Measurements from ENCODE around the gene PLA2G15.

PLA2G15 gene

DNA sequence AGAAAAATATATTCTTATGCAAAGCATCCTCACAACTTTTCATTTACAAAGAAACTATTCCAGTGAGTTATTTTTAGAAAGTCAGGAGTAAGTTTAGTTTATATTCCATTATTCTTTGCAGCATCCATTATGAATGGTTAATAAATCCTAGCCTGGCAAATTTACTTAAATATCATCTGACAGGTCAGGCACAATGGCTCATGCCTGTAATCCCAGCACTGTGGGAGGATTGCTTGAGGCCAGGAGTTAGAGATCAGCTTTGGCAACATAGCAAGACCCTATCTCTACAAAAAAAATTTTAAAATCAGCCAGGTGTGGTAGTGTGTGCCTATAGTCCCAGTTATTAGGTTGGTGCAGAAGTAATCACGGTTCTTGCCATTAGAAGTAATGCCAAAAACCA is 22.1 kb upstream of the PLA2G15 start:
- H3K27me3 ChIP-seq (ENCODE audit: control insufficient read depth in 1 of 2, insufficient read depth in 2 of 2, low read length in 2 of 2) = no peaks in the 10 kb centered on the region
- no peak overlapping the region for H3K4me3 ChIP-seq (ENCODE audit: low read length in 2 of 2)
- H3K9ac ChIP-seq (ENCODE audit: low read length in 2 of 2) = no peak overlapping the region
- peaks cover 13% of the 10 kb centered on the region for H3K4me1 ChIP-seq (ENCODE audit: control insufficient read depth, insufficient read depth, low read length)
- peaks cover 3 to 10% of the 10 kb centered on the region in 2 donors for H3K36me3 ChIP-seq (ENCODE audit: control insufficient read depth in 2 of 2, insufficient read depth in 2 of 2, low read length in 2 of 2)
- no peaks in the 10 kb centered on the region for H3K9me3 ChIP-seq (ENCODE audit: control insufficient read depth in 2 of 2, low read length in 2 of 2)
- no peak overlapping the region for H3K27ac ChIP-seq (ENCODE audit: low read length)

- peaks cover 17% of the 10 kb centered on the region for H3K4me1 ChIP-seq (ENCODE audit: control insufficient read depth, insufficient read depth, low read length)
- H3K9me3 ChIP-seq (ENCODE audit: control insufficient read depth in 2 of 2, low read length in 2 of 2) = no peaks in the 10 kb centered on the region
- H3K4me3 ChIP-seq (ENCODE audit: low read length in 2 of 2) = no peak overlapping the region
- no peak overlapping the region for H3K27ac ChIP-seq (ENCODE audit: low read length)
- H3K27me3 ChIP-seq (ENCODE audit: control insufficient read depth in 1 of 2, insufficient read depth in 2 of 2, low read length in 2 of 2) = no peaks in the 10 kb centered on the region
- no peak overlapping the region for H3K9ac ChIP-seq (ENCODE audit: low read length in 2 of 2)
- H3K36me3 ChIP-seq (ENCODE audit: control insufficient read depth in 2 of 2, insufficient read depth in 2 of 2, low read length in 2 of 2) = peaks cover 10% of the 10 kb centered on the region in 2 donors
Measured at GRCh38 chr16:68226116-68226515, 19.1 kb upstream of the PLA2G15 start.

GRCh38 chr16:68227183-68227793 is 17.9 kb upstream of the PLA2G15 start:
- Histone ChIP-seq H3K9ac (ENCODE audit: low read length in 2 of 2) (no peak overlapping the region), H3K36me3 (ENCODE audit: control insufficient read depth in 2 of 2, insufficient read depth in 2 of 2, low read length in 2 of 2) (peaks cover 7 to 10% of the 10 kb centered on the region in 2 donors), H3K27ac (ENCODE audit: low read length) (no peak overlapping the region)

DNA sequence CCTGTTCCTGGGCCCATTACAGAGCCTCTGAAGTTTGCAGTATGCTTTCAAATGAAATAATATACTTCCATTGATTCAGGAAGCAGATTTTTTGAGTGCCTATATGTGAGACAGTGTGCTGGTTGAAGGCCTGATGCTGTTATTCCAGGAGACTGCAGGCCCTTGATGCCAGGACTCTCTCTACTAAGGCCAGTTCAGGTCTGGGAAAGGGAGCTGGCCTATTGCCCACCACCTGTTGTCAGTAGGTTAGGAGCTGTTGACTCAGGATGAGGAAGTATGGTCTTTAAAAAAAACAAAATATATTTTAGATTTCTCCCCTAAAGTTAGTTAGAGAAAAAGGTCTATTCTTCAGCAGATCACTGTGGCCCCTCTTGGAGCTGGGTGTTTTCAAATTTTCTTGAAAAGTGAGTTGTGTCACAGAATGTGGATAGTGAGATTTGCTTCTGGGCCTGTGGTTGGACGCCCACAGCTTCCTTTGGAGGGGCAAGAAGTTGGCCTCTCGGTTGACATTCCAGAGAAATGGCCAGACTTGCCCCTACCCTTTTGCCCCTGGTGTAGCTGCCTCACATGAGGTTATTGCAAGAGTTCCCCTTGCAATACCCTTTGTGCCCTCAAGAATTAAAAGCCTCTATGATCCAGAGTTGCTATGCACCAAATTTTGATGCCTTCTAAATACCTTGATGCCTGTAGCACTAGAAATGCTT is 17.2 kb upstream of the PLA2G15 start:
- Histone ChIP-seq H3K27me3 (ENCODE audit: control insufficient read depth in 1 of 2, insufficient read depth in 2 of 2, low read length in 2 of 2) (no peaks in the 10 kb centered on the region), H3K9ac (ENCODE audit: low read length in 2 of 2) (no peak overlapping the region), H3K36me3 (ENCODE audit: control insufficient read depth in 2 of 2, insufficient read depth in 2 of 2, low read length in 2 of 2) (peaks cover 7 to 10% of the 10 kb centered on the region in 2 donors), H3K4me1 (ENCODE audit: control insufficient read depth, insufficient read depth, low read length) (peaks cover 13% of the 10 kb centered on the region), H3K9me3 (ENCODE audit: control insufficient read depth in 2 of 2, low read length in 2 of 2) (no peaks in the 10 kb centered on the region), H3K27ac (ENCODE audit: low read length) (no peak overlapping the region), H3K4me3 (ENCODE audit: low read length in 2 of 2) (no peak overlapping the region)

More at GRCh38 chr16:68227183-68227793, 17.9 kb upstream of the PLA2G15 start:
- Histone ChIP-seq H3K4me3 (ENCODE audit: low read length in 2 of 2) (no peak overlapping the region), H3K4me1 (ENCODE audit: control insufficient read depth, insufficient read depth, low read length) (peaks cover 17% of the 10 kb centered on the region), H3K27me3 (ENCODE audit: control insufficient read depth in 1 of 2, insufficient read depth in 2 of 2, low read length in 2 of 2) (no peaks in the 10 kb centered on the region), H3K9me3 (ENCODE audit: control insufficient read depth in 2 of 2, low read length in 2 of 2) (no peaks in the 10 kb centered on the region)

- Histone ChIP-seq H3K4me1 (ENCODE audit: control insufficient read depth, insufficient read depth, low read length) (peaks cover 11% of the 10 kb centered on the region), H3K27me3 (ENCODE audit: control insufficient read depth in 1 of 2, insufficient read depth in 2 of 2, low read length in 2 of 2) (no peaks in the 10 kb centered on the region), H3K36me3 (ENCODE audit: control insufficient read depth in 2 of 2, insufficient read depth in 2 of 2, low read length in 2 of 2) (peaks cover 7 to 10% of the 10 kb centered on the region in 2 donors), H3K9ac (ENCODE audit: low read length in 2 of 2) (no peak overlapping the region), H3K27ac (ENCODE audit: low read length) (no peak overlapping the region), H3K4me3 (ENCODE audit: low read length in 2 of 2) (no peak overlapping the region), H3K9me3 (ENCODE audit: control insufficient read depth in 2 of 2, low read length in 2 of 2) (no peaks in the 10 kb centered on the region)
Measured at GRCh38 chr16:68228652-68229051, 16.5 kb upstream of the PLA2G15 start.

- Histone ChIP-seq H3K9me3 (ENCODE audit: control insufficient read depth in 2 of 2, low read length in 2 of 2) (no peaks in the 10 kb centered on the region), H3K27me3 (ENCODE audit: control insufficient read depth in 1 of 2, insufficient read depth in 2 of 2, low read length in 2 of 2) (no peaks in the 10 kb centered on the region), H3K9ac (ENCODE audit: low read length in 2 of 2) (no peak overlapping the region), H3K36me3 (ENCODE audit: control insufficient read depth in 2 of 2, insufficient read depth in 2 of 2, low read length in 2 of 2) (peaks cover 7 to 10% of the 10 kb centered on the region in 2 donors), H3K4me3 (ENCODE audit: low read length in 2 of 2) (no peak overlapping the region), H3K4me1 (ENCODE audit: control insufficient read depth, insufficient read depth, low read length) (peaks cover 15% of the 10 kb centered on the region), H3K27ac (ENCODE audit: low read length) (no peak overlapping the region)
Measured at GRCh38 chr16:68229431-68230175, 15.6 kb upstream of the PLA2G15 start.

- no peak overlapping the region for H3K4me3 ChIP-seq (ENCODE audit: low read length in 2 of 2)
- H3K36me3 ChIP-seq (ENCODE audit: control insufficient read depth in 2 of 2, insufficient read depth in 2 of 2, low read length in 2 of 2) = peaks cover 7 to 10% of the 10 kb centered on the region in 2 donors
- H3K27me3 ChIP-seq (ENCODE audit: control insufficient read depth in 1 of 2, insufficient read depth in 2 of 2, low read length in 2 of 2) = no peaks in the 10 kb centered on the region
- no peak overlapping the region for H3K27ac ChIP-seq (ENCODE audit: low read length)
- no peak overlapping the region for H3K9ac ChIP-seq (ENCODE audit: low read length in 2 of 2)
- H3K9me3 ChIP-seq (ENCODE audit: control insufficient read depth in 2 of 2, low read length in 2 of 2) = no peaks in the 10 kb centered on the region
- H3K4me1 ChIP-seq (ENCODE audit: control insufficient read depth, insufficient read depth, low read length) = peaks cover 15% of the 10 kb centered on the region
Measured at GRCh38 chr16:68230176-68230571, 15.0 kb upstream of the PLA2G15 start.

GRCh38 chr16:68230956-68231355 is 14.2 kb upstream of the PLA2G15 start:
- no peak overlapping the region for H3K4me3 ChIP-seq (ENCODE audit: low read length in 2 of 2)
- no peaks in the 10 kb centered on the region for H3K27me3 ChIP-seq (ENCODE audit: control insufficient read depth in 1 of 2, insufficient read depth in 2 of 2, low read length in 2 of 2)
- no peaks in the 10 kb centered on the region for H3K9me3 ChIP-seq (ENCODE audit: control insufficient read depth in 2 of 2, low read length in 2 of 2)
- peaks cover 7 to 10% of the 10 kb centered on the region in 2 donors for H3K36me3 ChIP-seq (ENCODE audit: control insufficient read depth in 2 of 2, insufficient read depth in 2 of 2, low read length in 2 of 2)
- H3K4me1 ChIP-seq (ENCODE audit: control insufficient read depth, insufficient read depth, low read length) = peaks cover 15% of the 10 kb centered on the region
- H3K27ac ChIP-seq (ENCODE audit: low read length) = no peak overlapping the region
- no peak overlapping the region for H3K9ac ChIP-seq (ENCODE audit: low read length in 2 of 2)

DNA sequence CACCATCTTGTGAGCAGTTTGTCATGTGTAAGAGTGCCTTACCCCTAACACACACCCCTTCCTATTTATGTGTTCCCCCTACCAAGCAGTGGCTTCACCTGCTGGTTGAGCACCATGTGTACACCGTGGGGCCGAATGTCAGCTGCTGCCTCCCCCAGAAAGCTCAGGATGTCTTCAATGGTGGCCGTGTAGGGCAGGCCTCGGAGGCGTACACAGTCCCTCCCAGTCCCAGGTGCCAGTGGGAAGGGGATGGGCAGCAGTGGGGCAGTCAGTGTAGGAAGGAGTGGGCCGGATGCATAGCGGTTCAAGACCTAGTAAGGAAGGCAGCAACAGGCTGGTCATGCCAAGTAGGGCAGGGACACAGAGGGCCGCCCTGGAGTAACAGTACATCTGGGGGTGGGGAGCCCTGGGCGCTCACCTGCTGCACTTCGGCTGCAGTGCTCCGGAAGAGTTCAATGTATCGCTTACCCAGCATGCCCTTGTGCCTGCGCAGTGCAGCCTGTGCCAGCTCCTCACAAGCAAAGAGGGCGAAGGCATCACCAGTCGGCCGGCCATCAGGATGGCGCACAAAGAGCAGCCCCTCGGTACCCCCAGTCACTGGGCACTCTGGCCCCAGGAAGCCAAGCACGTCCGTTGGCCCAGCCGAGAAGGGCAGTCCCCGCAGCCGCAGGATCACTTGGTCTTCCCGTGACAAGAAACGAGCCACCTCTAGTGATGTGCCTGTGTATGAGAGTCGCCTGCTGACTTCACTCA is 13.6 kb upstream of the PLA2G15 start:
- Histone ChIP-seq H3K4me1 (ENCODE audit: control insufficient read depth, insufficient read depth, low read length) (peaks cover 21% of the 10 kb centered on the region), H3K9ac (ENCODE audit: low read length in 2 of 2) (no peak overlapping the region), H3K27me3 (ENCODE audit: control insufficient read depth in 1 of 2, insufficient read depth in 2 of 2, low read length in 2 of 2) (no peaks in the 10 kb centered on the region), H3K36me3 (ENCODE audit: control insufficient read depth in 2 of 2, insufficient read depth in 2 of 2, low read length in 2 of 2) (peaks cover 3 to 10% of the 10 kb centered on the region in 2 donors), H3K27ac (ENCODE audit: low read length) (no peak overlapping the region), H3K9me3 (ENCODE audit: control insufficient read depth in 2 of 2, low read length in 2 of 2) (no peaks in the 10 kb centered on the region), H3K4me3 (ENCODE audit: low read length in 2 of 2) (no peak overlapping the region)

- H3K27me3 ChIP-seq (ENCODE audit: control insufficient read depth in 1 of 2, insufficient read depth in 2 of 2, low read length in 2 of 2) = no peaks in the 10 kb centered on the region
- H3K9ac ChIP-seq (ENCODE audit: low read length in 2 of 2) = no peak overlapping the region
- H3K27ac ChIP-seq (ENCODE audit: low read length) = no peak overlapping the region
- peaks cover 29% of the 10 kb centered on the region for H3K4me1 ChIP-seq (ENCODE audit: control insufficient read depth, insufficient read depth, low read length)
- H3K4me3 ChIP-seq (ENCODE audit: low read length in 2 of 2) = no peak overlapping the region
- peaks cover 0 to 7% of the 10 kb centered on the region in 2 donors for H3K36me3 ChIP-seq (ENCODE audit: control insufficient read depth in 2 of 2, insufficient read depth in 2 of 2, low read length in 2 of 2)
- no peaks in the 10 kb centered on the region for H3K9me3 ChIP-seq (ENCODE audit: control insufficient read depth in 2 of 2, low read length in 2 of 2)
Measured at GRCh38 chr16:68232335-68232734, 12.8 kb upstream of the PLA2G15 start.

Measured in stomach smooth muscle (tissue), 2 donors.